ENCODE measurements around the gene TMUB2.
A peak's percentile ranks its signal among the peaks of the same experiment; 100 is the strongest.
"Not testable (repeated sequence)": the region's sequence is repeated elsewhere in the genome, so short reads cannot be mapped to it uniquely, and the experiment has no call there.

Gene TMUB2

GRCh38 chr17:44186307-44187130 lies at the start of gene TMUB2:
TMUB2 (plus strand) TSS chr17:44186972; CDS start chr17:44187709, 737 bp downstream.
- peak; percentile 100 for DNase-seq

GRCh38 chr17:44137891-44138709 lies 48.7 kb upstream of the TMUB2 start:
- DNase-seq: peak; percentile 61

- not testable (repeated sequence) for DNase-seq
Measured at GRCh38 chr17:44143921-44144320, 42.9 kb upstream of the TMUB2 start.

GRCh38 chr17:44144966-44145739 lies 41.6 kb upstream of the TMUB2 start:
- no peak for DNase-seq

- no peak for DNase-seq
Measured at GRCh38 chr17:44146375-44147346, 40.1 kb upstream of the TMUB2 start.

- DNase-seq: no peak
Measured at GRCh38 chr17:44147812-44148211, 39.0 kb upstream of the TMUB2 start.

GRCh38 chr17:44149066-44149465 lies 37.7 kb upstream of the TMUB2 start:
- DNase-seq: not testable (repeated sequence)

- DNase-seq: no peak
Measured at GRCh38 chr17:44149750-44150329, 36.9 kb upstream of the TMUB2 start.

- no peak for DNase-seq
Measured at GRCh38 chr17:44152875-44153274, 33.9 kb upstream of the TMUB2 start.

GRCh38 chr17:44155488-44155887 lies 31.3 kb upstream of the TMUB2 start:
- DNase-seq: no peak

GRCh38 chr17:44159519-44160210 lies 27.1 kb upstream of the TMUB2 start:
- peak; percentile 92 for DNase-seq

- DNase-seq: no peak
Measured at GRCh38 chr17:44164476-44164875, 22.3 kb upstream of the TMUB2 start.

GRCh38 chr17:44167181-44167861 lies 19.5 kb upstream of the TMUB2 start:
- DNase-seq: no peak

- DNase-seq: no peak
Measured at GRCh38 chr17:44170135-44170498, 16.7 kb upstream of the TMUB2 start.

GRCh38 chr17:44170499-44171201 lies 16.1 kb upstream of the TMUB2 start, which contains the start of gene ASB16:
ASB16 (plus strand) TSS chr17:44170704; CDS start chr17:44170790, 86 bp downstream.
- no peak for DNase-seq

- no peak for DNase-seq
Measured at GRCh38 chr17:44171931-44172455, 14.8 kb upstream of the TMUB2 start.

GRCh38 chr17:44174427-44174826 lies 12.3 kb upstream of the TMUB2 start:
- no peak for DNase-seq

- no peak for DNase-seq
Measured at GRCh38 chr17:44176257-44176656, 10.5 kb upstream of the TMUB2 start.
